Measurements from ENCODE around the gene DEGS2.

- TF ChIP-seq POLR2A (IDR thresholded peaks at IDR 0.05) (no peak), POLR2AphosphoS5 (IDR thresholded peaks at IDR 0.05) (no peak), EP300 (IDR thresholded peaks at IDR 0.05) (no peak)
- TF ChIP-seq, protein P1, sequence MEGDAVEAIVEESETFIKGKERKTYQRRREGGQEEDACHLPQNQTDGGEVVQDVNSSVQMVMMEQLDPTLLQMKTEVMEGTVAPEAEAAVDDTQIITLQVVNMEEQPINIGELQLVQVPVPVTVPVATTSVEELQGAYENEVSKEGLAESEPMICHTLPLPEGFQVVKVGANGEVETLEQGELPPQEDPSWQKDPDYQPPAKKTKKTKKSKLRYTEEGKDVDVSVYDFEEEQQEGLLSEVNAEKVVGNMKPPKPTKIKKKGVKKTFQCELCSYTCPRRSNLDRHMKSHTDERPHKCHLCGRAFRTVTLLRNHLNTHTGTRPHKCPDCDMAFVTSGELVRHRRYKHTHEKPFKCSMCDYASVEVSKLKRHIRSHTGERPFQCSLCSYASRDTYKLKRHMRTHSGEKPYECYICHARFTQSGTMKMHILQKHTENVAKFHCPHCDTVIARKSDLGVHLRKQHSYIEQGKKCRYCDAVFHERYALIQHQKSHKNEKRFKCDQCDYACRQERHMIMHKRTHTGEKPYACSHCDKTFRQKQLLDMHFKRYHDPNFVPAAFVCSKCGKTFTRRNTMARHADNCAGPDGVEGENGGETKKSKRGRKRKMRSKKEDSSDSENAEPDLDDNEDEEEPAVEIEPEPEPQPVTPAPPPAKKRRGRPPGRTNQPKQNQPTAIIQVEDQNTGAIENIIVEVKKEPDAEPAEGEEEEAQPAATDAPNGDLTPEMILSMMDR (IDR thresholded peaks at IDR 0.05), result no peak
Observed at GRCh38 chr14:100108840-100109593, 50.4 kb downstream of the DEGS2 start.
